H1 (cell line): ENCODE results near the gene CD164. TPM values are rescaled to one million over a fixed set of nuclear protein-coding genes. Genes with fewer than 3 reads are reported as not detected.

Experiments used
- CBX8 ChIP-seq: fragments of 300-800, 300-1000 bp; sonication (generic); IDR thresholded peaks from 2 replicates; pipeline ENCODE4 v1.7.1; 2016; ENCODE audit warnings: low read depth, low read length, borderline replicate concordance
- CHD2 ChIP-seq: IDR thresholded peaks from 2 replicates; pipeline ENCODE4 v1.6.1; 2012; ENCODE audit warnings: low read length, improper control_type of control experiment
- GTF2F1 ChIP-seq: IDR thresholded peaks from 2 replicates; pipeline ENCODE4 v1.6.1; 2012; ENCODE audit warnings: low read depth, low read length, improper control_type of control experiment, borderline replicate concordance
- HDAC2 ChIP-seq, 2 experiments: fragments of 300-600 bp in 1 of 2; sonication (generic) in 1 of 2; IDR thresholded peaks; 2 replicates each; pipeline ENCODE4 v1.6.1; 2011 to 2012; ENCODE audit warnings: low read depth in 2 of 2, low read length in 2 of 2, mild to moderate bottlenecking in 2 of 2, moderate library complexity in 2 of 2, borderline replicate concordance in 1 of 2, inconsistent platforms in 1 of 2
- JUND ChIP-seq: IDR thresholded peaks from 2 replicates; pipeline ENCODE4 v1.6.1; 2011; ENCODE audit warnings: mild to moderate bottlenecking, improper control_type of control experiment, low read length
- SIN3A ChIP-seq, 2 experiments: IDR thresholded peaks in 1 of 2; conservative IDR thresholded peaks in 1 of 2; 2 replicates each; pipeline ENCODE4 v1.6.1; 2011 to 2012; ENCODE audit warnings: low read length in 2 of 2, improper control_type of control experiment in 1 of 2, low read depth in 1 of 2, mild to moderate bottlenecking in 1 of 2
- polyA plus RNA-seq, 7 experiments: library from polyadenylated mRNA; depleted of rRNA in 3 of 7; stranded (reverse) in 5 of 7; unstranded in 2 of 7; fragments of >200 nt in 5 of 7; fragments of 200-250 nt in 2 of 7; gene quantifications; 1 replicate in 5 of 7; 2 replicates in 1 of 7; 4 replicates in 1 of 7; pipeline versions ENCODE4 v1.2.1 to v1.2.3, GENCODE V29; 2011 to 2013; ENCODE audit warnings: missing spikeins in 2 of 7, mixed read lengths in 2 of 7
- total RNA-seq: library from RNA; stranded (reverse); fragmentation: NEBNext Ultra II Directional; extraction: Animal tissue kit (Norgen Biotek cat#: 25700); gene quantifications from 2 replicates; pipeline ENCODE4 v1.2.1, GENCODE V29; 2021
- TF ChIP-seq, protein P1 (sequence below): fragments of 300-600 bp; sonication (generic); IDR thresholded peaks from 2 replicates; pipeline ENCODE4 v1.7.1; 2012; ENCODE audit warnings: low read length, moderate library complexity, mild to moderate bottlenecking, inconsistent platforms; ENCODE audit not compliant: insufficient replicate concordance
- TF ChIP-seq, protein P2 (sequence below): IDR thresholded peaks from 2 replicates; pipeline ENCODE4 v1.6.1; 2012; ENCODE audit warnings: low read length, inconsistent platforms

The CD164 gene
- total and polyA plus RNA-seq, 2 of the 8 experiments (the other 6 are each of a cell fraction or from before 2014, with no cell fraction given): 69.3 to 94.3 TPM

DNA sequence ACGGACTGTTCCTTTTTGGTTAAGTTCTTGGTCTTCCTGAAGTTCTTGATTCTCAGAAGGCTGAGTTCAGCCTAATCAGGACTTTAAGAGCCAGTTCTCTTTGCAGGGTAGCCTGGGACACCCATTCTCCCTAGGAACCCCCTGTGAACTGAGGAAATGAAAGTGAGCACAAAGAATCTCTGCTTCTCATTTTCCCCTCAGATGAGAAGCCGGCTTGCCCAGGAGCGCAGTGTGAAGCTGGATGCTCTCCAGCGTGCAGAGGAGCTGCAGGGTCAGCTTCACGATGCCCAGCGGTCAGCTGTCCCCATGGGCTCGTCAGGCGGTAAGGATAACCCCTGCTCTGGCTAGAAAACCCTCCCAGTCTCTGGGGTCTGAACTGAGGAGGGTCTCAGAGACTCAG is 34.0 kb downstream of the CD164 start (continued):
- TF ChIP-seq, protein P1, sequence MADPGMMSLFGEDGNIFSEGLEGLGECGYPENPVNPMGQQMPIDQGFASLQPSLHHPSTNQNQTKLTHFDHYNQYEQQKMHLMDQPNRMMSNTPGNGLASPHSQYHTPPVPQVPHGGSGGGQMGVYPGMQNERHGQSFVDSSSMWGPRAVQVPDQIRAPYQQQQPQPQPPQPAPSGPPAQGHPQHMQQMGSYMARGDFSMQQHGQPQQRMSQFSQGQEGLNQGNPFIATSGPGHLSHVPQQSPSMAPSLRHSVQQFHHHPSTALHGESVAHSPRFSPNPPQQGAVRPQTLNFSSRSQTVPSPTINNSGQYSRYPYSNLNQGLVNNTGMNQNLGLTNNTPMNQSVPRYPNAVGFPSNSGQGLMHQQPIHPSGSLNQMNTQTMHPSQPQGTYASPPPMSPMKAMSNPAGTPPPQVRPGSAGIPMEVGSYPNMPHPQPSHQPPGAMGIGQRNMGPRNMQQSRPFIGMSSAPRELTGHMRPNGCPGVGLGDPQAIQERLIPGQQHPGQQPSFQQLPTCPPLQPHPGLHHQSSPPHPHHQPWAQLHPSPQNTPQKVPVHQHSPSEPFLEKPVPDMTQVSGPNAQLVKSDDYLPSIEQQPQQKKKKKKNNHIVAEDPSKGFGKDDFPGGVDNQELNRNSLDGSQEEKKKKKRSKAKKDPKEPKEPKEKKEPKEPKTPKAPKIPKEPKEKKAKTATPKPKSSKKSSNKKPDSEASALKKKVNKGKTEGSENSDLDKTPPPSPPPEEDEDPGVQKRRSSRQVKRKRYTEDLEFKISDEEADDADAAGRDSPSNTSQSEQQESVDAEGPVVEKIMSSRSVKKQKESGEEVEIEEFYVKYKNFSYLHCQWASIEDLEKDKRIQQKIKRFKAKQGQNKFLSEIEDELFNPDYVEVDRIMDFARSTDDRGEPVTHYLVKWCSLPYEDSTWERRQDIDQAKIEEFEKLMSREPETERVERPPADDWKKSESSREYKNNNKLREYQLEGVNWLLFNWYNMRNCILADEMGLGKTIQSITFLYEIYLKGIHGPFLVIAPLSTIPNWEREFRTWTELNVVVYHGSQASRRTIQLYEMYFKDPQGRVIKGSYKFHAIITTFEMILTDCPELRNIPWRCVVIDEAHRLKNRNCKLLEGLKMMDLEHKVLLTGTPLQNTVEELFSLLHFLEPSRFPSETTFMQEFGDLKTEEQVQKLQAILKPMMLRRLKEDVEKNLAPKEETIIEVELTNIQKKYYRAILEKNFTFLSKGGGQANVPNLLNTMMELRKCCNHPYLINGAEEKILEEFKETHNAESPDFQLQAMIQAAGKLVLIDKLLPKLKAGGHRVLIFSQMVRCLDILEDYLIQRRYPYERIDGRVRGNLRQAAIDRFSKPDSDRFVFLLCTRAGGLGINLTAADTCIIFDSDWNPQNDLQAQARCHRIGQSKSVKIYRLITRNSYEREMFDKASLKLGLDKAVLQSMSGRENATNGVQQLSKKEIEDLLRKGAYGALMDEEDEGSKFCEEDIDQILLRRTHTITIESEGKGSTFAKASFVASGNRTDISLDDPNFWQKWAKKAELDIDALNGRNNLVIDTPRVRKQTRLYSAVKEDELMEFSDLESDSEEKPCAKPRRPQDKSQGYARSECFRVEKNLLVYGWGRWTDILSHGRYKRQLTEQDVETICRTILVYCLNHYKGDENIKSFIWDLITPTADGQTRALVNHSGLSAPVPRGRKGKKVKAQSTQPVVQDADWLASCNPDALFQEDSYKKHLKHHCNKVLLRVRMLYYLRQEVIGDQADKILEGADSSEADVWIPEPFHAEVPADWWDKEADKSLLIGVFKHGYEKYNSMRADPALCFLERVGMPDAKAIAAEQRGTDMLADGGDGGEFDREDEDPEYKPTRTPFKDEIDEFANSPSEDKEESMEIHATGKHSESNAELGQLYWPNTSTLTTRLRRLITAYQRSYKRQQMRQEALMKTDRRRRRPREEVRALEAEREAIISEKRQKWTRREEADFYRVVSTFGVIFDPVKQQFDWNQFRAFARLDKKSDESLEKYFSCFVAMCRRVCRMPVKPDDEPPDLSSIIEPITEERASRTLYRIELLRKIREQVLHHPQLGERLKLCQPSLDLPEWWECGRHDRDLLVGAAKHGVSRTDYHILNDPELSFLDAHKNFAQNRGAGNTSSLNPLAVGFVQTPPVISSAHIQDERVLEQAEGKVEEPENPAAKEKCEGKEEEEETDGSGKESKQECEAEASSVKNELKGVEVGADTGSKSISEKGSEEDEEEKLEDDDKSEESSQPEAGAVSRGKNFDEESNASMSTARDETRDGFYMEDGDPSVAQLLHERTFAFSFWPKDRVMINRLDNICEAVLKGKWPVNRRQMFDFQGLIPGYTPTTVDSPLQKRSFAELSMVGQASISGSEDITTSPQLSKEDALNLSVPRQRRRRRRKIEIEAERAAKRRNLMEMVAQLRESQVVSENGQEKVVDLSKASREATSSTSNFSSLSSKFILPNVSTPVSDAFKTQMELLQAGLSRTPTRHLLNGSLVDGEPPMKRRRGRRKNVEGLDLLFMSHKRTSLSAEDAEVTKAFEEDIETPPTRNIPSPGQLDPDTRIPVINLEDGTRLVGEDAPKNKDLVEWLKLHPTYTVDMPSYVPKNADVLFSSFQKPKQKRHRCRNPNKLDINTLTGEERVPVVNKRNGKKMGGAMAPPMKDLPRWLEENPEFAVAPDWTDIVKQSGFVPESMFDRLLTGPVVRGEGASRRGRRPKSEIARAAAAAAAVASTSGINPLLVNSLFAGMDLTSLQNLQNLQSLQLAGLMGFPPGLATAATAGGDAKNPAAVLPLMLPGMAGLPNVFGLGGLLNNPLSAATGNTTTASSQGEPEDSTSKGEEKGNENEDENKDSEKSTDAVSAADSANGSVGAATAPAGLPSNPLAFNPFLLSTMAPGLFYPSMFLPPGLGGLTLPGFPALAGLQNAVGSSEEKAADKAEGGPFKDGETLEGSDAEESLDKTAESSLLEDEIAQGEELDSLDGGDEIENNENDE: no peak
- TF ChIP-seq JUND (no peak), HDAC2 (IDR thresholded peaks at IDR 0.05; ENCODE audit: borderline replicate concordance in 1 of 2, low read depth in 2 of 2, low read length in 2 of 2) (no peak), GTF2F1 (no peak), SIN3A (conservative IDR thresholded peaks at IDR 0.05 in 1 of 2, IDR thresholded peaks at IDR 0.05 in 1 of 2; ENCODE audit: low read depth in 1 of 2, low read length in 2 of 2) (no peak), CHD2 (no peak), CBX8 (no peak)
- TF ChIP-seq, protein P2, sequence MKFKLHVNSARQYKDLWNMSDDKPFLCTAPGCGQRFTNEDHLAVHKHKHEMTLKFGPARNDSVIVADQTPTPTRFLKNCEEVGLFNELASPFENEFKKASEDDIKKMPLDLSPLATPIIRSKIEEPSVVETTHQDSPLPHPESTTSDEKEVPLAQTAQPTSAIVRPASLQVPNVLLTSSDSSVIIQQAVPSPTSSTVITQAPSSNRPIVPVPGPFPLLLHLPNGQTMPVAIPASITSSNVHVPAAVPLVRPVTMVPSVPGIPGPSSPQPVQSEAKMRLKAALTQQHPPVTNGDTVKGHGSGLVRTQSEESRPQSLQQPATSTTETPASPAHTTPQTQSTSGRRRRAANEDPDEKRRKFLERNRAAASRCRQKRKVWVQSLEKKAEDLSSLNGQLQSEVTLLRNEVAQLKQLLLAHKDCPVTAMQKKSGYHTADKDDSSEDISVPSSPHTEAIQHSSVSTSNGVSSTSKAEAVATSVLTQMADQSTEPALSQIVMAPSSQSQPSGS: no peak
